GM21515 (cell line): ENCODE measurements around the gene TMEM100.

Experiments used
- ATAC-seq: cut with Tn5 transposase; IDR thresholded peaks from one replicate; pipeline ENCODE4 v1.9.1; 2021; ENCODE audit not compliant: unreplicated experiment

Gene TMEM100

GRCh38 chr17:55720919-55721836 lies 1.5 kb downstream of the TMEM100 start:
- ATAC-seq: no peak

GRCh38 chr17:55717898-55718735 lies 4.5 kb downstream of the TMEM100 start:
- peak; percentile 59 for ATAC-seq

GRCh38 chr17:55717432-55717831 lies 5.2 kb downstream of the TMEM100 start:
- ATAC-seq: no peak

- ATAC-seq: no peak
Measured at GRCh38 chr17:55710829-55711496, 11.7 kb downstream of the TMEM100 start.

DNA sequence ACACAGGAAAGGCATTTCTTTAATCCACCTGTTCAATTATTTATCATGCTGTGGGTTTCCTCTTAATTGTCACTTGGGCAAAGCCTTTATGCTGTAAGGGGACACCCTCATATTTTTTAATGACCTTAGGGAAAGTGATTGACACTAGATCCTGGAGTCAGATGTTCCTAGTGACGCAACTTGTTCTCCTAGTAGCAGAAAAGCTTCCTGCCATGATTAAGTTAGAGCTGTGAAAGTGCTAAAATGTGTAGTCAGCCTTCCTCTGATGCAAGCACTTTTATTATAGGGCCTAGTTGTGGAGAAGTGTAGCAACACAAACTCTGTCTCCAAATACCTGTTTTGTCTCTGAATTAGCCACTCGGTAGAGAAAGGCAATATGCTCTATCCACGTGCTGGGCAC lies 12.3 kb downstream of the TMEM100 start:
- ATAC-seq: no peak

DNA sequence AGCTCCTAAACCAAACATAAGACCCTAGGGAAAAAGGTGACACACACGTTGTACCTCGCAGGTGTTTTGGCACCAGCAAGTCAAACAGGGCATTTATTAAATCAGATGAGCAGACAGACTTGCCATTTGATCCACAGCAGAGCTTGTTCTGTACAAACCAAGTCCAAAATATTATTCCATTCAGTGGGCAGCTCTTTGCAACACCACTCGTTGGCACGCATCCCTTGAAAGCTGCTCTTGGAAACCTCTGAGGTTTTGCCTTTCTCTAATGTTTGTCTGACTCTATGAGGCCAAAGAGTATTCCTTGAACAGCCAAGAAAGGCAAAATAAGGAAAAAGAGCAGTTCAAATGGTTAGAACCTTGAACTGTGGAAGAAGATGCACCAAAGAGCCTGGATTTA lies 12.7 kb downstream of the TMEM100 start:
- no peak for ATAC-seq

GRCh38 chr17:55709440-55709839 lies 13.2 kb downstream of the TMEM100 start:
- ATAC-seq: no peak

DNA sequence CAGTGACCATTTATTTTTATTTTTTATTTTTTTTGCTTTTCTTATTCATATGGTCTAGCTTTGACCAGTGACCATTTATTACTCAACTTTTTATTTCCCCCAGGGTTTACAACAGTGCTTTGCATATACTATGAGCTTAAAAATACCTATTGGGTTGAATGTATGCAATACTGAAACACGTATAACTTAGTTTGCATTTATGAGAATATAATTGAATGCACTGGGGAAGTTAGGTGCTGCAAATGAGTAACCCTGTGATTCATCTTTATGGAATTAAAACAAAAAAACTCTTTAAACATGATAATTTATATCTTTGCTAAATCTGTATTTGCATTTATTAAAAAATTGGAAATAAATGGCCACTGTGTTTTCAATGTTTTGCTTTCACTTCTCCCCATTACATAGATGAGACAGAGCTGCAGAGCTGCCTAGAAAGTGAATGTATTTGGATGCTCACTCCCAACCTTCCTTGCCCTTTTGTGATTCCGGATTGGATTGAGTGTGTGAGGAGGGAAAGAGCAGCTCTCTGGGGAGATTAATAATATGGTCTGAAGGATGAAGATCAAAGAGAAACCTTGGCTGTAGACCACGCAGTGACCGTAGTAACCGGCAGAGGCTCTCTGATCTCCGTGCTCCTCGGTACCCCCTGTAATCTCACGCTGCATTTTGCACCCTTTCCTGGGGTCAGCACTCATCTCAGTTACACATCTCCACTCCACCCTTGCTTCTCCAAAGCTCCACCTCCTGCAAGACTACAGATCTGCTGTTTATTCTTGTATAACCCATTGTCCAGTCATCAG lies 14.3 kb downstream of the TMEM100 start:
- no peak for ATAC-seq

DNA sequence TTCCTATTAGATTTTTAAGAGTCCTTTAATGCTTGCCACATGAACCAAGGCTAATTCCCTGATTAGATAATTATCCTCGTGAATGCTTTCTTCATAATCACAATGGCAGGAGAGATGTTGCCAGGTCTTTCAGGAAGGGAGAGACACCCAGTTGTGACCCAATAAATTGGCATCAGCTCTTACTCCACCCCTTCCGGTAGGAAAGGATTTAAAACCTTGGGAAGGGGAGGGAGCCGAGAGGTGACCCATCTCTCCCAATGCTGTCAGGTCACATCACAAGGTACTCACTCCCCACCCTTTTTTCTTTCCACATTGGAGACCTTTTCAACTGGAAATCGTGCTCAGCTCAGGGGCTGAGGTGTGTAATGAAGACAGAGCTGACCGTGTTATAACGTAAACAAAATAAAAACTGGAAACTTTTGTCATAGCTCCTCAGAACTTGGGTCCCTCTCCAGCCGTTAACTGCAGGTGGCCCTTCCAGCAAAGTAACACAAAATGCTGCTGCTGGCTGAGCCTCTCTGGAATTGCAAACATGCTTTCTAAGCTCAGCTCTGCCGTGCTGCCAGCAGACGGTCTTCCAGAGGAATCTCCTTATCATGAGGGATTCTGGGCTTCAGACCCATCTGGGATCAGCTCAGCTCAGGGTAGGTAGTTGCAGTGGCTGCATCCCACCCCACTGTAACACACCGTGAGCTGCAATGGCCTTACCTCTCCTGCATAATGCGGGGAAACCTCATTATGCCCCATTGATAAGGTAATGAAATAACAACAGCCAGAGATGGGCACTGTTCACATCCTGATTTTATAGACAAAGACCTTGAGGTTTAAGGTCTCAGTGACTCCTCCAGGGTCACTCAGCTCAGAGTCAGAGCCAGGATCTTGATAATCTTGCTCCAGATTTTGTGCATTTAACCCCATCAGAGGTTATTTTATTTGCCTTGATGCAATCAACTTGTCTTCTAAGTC lies 15.6 kb downstream of the TMEM100 start:
- no peak for ATAC-seq

DNA sequence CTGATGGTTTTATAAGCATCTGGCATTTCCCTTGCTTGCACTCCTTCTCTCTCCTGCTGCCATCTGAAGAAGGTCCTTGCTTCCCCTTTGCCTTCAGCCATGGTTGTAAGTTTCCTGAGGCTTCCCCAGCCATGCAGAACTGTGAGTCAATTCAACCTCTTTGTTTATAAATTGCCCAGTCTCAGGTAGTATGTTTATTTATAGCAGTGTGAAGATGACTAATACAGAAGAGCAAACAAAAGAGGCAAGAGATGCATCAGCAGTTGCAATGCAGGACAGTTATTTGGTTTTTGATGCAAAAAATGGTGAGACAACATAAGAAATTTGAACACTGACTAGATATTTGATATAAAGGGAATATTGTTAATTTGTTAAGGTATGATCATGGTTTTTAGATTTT lies 16.8 kb downstream of the TMEM100 start:
- ATAC-seq: no peak

DNA sequence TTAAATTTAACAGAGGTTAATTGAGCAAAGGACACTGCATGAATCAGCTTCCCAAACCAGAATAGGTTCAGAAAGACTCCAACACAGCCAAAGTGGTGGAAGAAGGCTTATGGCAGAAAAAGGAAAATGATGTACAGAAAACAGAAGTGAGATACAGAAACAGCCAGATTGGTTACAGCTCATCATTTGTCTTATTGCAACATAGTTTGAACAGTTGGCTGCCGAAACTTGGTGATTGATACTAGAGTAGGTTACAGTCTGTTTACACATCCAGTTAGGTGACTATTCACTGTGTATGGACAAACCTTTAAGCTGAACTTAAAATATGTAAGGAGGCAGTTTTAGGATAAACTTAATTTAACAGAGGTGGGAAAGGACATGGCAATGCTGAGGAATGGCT lies 18.3 kb downstream of the TMEM100 start:
- ATAC-seq: no peak

GRCh38 chr17:55702150-55702549 lies 20.5 kb downstream of the TMEM100 start:
- ATAC-seq: no peak

- no peak for ATAC-seq
Measured at GRCh38 chr17:55699181-55699860, 23.3 kb downstream of the TMEM100 start.

- ATAC-seq: no peak
Measured at GRCh38 chr17:55694286-55694910, 28.3 kb downstream of the TMEM100 start.

GRCh38 chr17:55693254-55694216 lies 29.1 kb downstream of the TMEM100 start:
- ATAC-seq: no peak

- no peak for ATAC-seq
Measured at GRCh38 chr17:55692276-55692675, 30.4 kb downstream of the TMEM100 start.

- ATAC-seq: no peak
Measured at GRCh38 chr17:55691666-55692065, 31.0 kb downstream of the TMEM100 start.
